ENCODE data around the gene CGREF1.

DNA sequence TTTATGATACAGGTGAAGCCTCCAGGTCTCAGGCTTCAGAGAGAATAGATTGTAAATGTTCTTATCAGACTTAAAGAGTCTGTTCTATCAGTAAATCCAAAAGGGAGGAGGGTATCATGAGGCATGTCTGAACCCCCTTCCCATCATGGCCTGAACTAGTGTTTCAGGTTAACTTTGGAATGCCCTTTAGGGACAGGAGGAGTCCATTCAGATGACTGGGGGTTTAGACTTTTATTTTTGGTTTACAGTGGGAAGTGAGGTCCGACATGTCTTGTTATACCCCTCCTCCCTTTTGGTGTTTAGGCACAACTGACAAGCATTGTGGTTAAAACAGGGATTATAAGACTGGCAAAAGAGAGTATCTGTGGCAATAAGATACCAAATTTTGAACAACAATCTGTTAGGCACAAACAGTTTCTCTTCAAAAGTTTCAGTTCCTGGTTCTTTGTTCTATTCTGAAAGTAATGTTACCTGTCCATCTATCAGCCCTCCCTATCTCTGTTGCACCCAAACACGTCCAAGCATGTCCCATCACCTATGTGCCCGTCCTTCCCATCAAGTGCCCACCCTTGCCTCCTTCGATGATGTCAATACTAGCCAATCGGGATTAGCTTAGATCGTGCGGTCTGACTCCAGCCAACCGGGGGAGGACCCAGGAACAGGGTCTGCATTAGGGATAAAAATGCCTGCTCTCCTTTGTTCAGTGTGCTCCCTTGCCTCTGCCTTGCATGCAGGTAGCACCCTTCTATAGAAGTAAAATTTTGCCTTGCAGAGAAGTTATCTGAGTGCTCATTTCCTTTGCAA, 46.2 kb upstream of the CGREF1 start:
- TF ChIP-seq CTCF (IDR thresholded peaks at IDR 0.05) (no peak), POLR2A (IDR thresholded peaks at IDR 0.05; ENCODE audit: low read depth) (no peak), EP300 (IDR thresholded peaks at IDR 0.05) (no peak)
